Smooth muscle cell of trachea (primary cell): ENCODE data around the gene AHCYL2. TPM values are rescaled to one million over a fixed set of nuclear protein-coding genes. Genes with fewer than 3 reads are reported as not detected.

Experiments
- total RNA-seq: library from RNA; depleted of rRNA; stranded (reverse); fragments of >200 nt; gene quantifications from 2 replicates; pipeline ENCODE4 v1.2.1, GENCODE V29; 2014

The AHCYL2 gene
- 14.7 and 14.9 TPM in 2 replicates for total RNA-seq

GRCh38 chr7:129224251-129225205, at the start of gene AHCYL2:
Gene AHCYL2 (plus strand): TSS chr7:129225030.

GRCh38 chr7:129188372-129188891, 36.4 kb upstream of the AHCYL2 start, which contains the start of gene SMO:
Gene SMO (plus strand): TSS chr7:129188633. CDS start chr7:129189152, 519 bp downstream.

GRCh38 chr7:129433847-129434674, 209.2 kb downstream of the AHCYL2 start, which contains the start of gene STRIP2:
Gene STRIP2 (plus strand): TSS chr7:129434432. CDS start chr7:129434473, 41 bp downstream.

Other genes with a start within 250 kb of the AHCYL2 start
- gene TNPO3, start 169.9 kb upstream of the AHCYL2 start, total RNA-seq = 73.6 and 77.1 TPM in 2 replicates
- gene TSPAN33, start 80.3 kb upstream of the AHCYL2 start, total RNA-seq = 0.15 and 0.17 TPM in 2 replicates
- gene SMO, start 36.4 kb upstream of the AHCYL2 start, total RNA-seq = 3.2 and 17.4 TPM in 2 replicates
- gene STRIP2, start 209.4 kb downstream of the AHCYL2 start, total RNA-seq = 5.1 and 8.3 TPM in 2 replicates